Activated CD4-positive, alpha-beta T cell treated with anti-CD3 and anti-CD28 coated beads, Interleukin-2, amount 10 ng/mL, durations not matched to agents 24 days and 14 days (primary cell): ENCODE results near the gene TEX2. TPM values are rescaled to one million over a fixed set of nuclear protein-coding genes. Genes with fewer than 3 reads are reported as not detected.
A peak's percentile ranks its signal among the peaks of the same experiment; 100 is the strongest.
"Not testable (repeated sequence)": the region's sequence is repeated elsewhere in the genome, so short reads cannot be mapped to it uniquely, and the experiment has no call there.

Experiments used
- DNase-seq: peaks from one replicate; pipeline ENCODE4 v3.0.0; 2022
- H3K27ac Mint-ChIP-seq: one replicate; pipeline ENCODE4 v1.8.0; 2022; ENCODE audit warnings: mild to moderate bottlenecking, mixed read lengths
- H3K27me3 Mint-ChIP-seq: one replicate; pipeline ENCODE4 v1.8.0; 2022; ENCODE audit warnings: mixed read lengths
- H3K36me3 Mint-ChIP-seq: one replicate; pipeline ENCODE4 v1.8.0; 2022; ENCODE audit warnings: low read depth, mild to moderate bottlenecking, mixed read lengths
- H3K4me1 Mint-ChIP-seq: one replicate; pipeline ENCODE4 v1.8.0; 2021; ENCODE audit warnings: mixed read lengths
- H3K4me3 Mint-ChIP-seq: one replicate; pipeline ENCODE4 v1.8.0; 2022; ENCODE audit warnings: mild to moderate bottlenecking, moderate library complexity, mixed read lengths
- H3K9me3 Mint-ChIP-seq: one replicate; pipeline ENCODE4 v1.8.0; 2021; ENCODE audit warnings: mixed read lengths
- intact Hi-C: fragments of 100-400 bp; cut with micrococcal nuclease; formaldehyde crosslinking; loops from one replicate; pipeline ENCODE4 v1.15.1; 2023
- total RNA-seq: library from RNA; stranded (reverse); gene quantifications from 2 replicates; pipeline ENCODE4 v1.2.3, GENCODE V29; 2022

Gene TEX2
- total RNA-seq, 1 donor from 2014 or later = 22.2 TPM

GRCh38 chr17:64126918-64127317, 136.1 kb downstream of the TEX2 start:
- no peaks in the 10 kb centered on the region for H3K9me3 Mint-ChIP-seq
- H3K27ac Mint-ChIP-seq = no peak overlapping the region
- intact Hi-C loops = no loop called here
- H3K27me3 Mint-ChIP-seq = no peaks in the 10 kb centered on the region
- H3K4me1 Mint-ChIP-seq = peaks cover 66% of the 10 kb centered on the region
- H3K36me3 Mint-ChIP-seq = peaks cover 57% of the 10 kb centered on the region
- no peak for DNase-seq
- H3K4me3 Mint-ChIP-seq = peak overlapping the region; percentile 82

DNA sequence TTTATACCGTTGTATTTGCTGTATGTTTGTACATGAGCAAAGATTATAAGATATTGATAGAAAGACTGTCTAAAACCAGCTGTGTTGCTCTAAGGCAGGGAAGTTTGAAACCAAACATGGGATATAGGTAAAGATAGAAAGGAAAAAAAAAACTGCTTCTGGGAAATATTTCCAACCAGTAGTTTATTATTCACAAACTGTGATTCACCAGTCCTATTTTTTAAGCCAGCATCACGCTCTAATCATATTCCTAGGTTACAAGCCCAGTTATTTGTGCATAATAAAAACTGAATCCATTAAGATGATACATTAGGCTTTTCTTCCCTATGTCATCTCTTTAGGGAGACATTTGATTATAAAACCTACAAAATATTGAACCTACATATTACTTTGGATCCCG, 137.1 kb downstream of the TEX2 start:
- no peaks in the 10 kb centered on the region for H3K9me3 Mint-ChIP-seq
- H3K4me3 Mint-ChIP-seq = peak overlapping the region; percentile 82
- peaks cover 65% of the 10 kb centered on the region for H3K4me1 Mint-ChIP-seq
- DNase-seq = no peak
- intact Hi-C loops = no loop called here
- H3K36me3 Mint-ChIP-seq = peaks cover 65% of the 10 kb centered on the region
- no peak overlapping the region for H3K27ac Mint-ChIP-seq
- no peaks in the 10 kb centered on the region for H3K27me3 Mint-ChIP-seq

DNA sequence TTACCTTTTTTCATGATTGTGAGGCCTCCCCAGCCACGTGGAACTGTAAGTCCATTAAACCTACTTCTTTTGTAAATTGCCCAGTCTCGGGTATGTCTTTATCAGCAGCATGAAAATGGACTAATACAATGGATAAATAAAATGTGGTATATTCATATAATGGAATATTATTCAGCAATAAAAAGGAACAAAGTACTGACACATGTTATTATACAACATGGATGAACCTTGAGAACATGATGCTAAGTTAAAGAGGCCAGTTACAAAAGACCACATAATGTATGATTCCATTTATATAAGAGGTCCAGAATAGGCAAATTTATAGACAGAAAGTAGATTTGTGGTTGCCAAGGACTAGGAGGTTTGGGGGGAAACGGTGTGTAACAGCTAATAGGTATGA, 138.5 kb downstream of the TEX2 start:
- H3K4me3 Mint-ChIP-seq = no peak overlapping the region
- H3K27me3 Mint-ChIP-seq = no peaks in the 10 kb centered on the region
- DNase-seq = no peak
- H3K27ac Mint-ChIP-seq = no peak overlapping the region
- no peaks in the 10 kb centered on the region for H3K9me3 Mint-ChIP-seq
- peaks cover 71% of the 10 kb centered on the region for H3K36me3 Mint-ChIP-seq
- intact Hi-C loops = no loop called here
- H3K4me1 Mint-ChIP-seq = peaks cover 69% of the 10 kb centered on the region

GRCh38 chr17:64123114-64123513, 139.9 kb downstream of the TEX2 start:
- no peaks in the 10 kb centered on the region for H3K27me3 Mint-ChIP-seq
- H3K4me1 Mint-ChIP-seq = peaks cover 66% of the 10 kb centered on the region
- H3K36me3 Mint-ChIP-seq = peaks cover 64% of the 10 kb centered on the region
- no peak overlapping the region for H3K4me3 Mint-ChIP-seq
- no peak overlapping the region for H3K27ac Mint-ChIP-seq
- no peak for DNase-seq
- H3K9me3 Mint-ChIP-seq = no peaks in the 10 kb centered on the region
- intact Hi-C loops = no loop called here

DNA sequence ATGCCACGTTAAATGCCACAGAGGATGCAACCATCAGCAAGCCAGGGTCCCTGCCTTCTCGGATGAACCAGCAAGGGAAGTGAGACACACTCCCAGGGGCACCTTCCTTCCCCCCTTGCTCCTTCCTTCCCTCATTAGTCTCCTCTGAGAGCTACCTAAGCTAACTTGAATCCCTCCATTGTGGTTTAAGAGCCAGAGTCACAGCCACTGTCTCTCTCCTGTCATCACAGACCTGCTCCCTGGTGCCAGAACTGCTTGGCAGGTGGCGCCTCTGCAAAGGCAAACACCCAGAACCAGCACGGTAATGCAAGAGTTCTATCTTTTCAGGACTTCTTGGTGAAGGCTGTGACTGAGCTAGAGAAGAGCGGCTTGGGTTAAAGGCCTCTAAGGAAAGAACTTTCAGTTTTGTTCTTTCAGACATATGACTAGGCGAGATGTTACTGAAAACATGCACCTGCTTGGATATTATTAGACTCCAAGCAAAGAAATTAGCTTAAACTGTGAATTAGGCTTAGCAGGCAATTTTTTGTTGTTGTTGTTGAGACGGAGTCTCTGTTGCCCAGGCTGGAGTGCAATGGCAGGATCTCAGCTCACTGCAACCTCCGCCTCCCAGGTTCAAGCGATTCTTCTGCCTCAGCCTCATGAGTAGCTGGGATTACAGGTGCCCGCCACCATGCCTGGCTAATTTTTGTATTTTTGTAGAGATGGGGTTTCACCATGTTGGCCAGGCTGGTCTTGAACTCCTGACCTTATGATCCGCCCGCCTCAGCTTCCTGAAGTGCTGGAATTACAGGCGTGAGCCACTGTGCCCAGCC, 141.9 kb downstream of the TEX2 start:
- H3K4me1 Mint-ChIP-seq = peaks cover 65% of the 10 kb centered on the region
- H3K27me3 Mint-ChIP-seq, H3K9me3 Mint-ChIP-seq: not testable (repeated sequence)
- peaks cover 57% of the 10 kb centered on the region for H3K36me3 Mint-ChIP-seq
- intact Hi-C loops = loop anchor here (1.0 to 2.0 kb wide), 2 partner anchors 9 to 60 kb away; partner anchors contain the start of gene ERN1
- peak overlapping the region; percentile 74 for H3K4me3 Mint-ChIP-seq
- peak; percentile 82 for DNase-seq
- peak overlapping the region; percentile 95 for H3K27ac Mint-ChIP-seq

DNA sequence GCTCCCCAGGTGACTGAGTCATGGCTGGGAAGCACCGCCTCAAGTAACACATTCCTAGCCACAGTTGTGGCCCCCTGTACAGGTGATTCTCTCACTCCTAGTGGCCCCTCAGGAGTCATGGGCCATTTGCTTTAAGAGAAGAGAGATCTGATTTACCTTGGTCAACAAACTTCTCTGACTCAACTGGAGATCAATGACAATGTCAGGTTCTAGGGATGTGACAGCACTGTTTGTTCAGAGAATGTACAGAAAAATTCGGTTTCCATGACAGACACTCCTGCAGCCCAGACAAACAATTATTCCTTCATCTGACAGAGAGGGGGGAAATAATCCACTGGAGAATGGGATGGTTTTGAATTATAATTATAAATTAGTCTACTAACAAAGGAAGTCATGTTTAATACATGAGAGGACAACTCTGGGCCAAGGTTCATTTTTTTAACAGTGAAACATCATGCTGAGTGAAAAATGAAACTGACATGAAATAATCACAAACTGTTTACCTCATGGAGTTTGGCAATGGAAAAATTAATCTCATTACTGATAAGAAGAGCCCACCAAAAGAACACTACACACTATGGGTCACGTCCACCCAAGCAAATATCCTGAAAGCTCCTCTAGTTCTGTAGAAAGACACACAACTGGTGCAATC, 142.8 kb downstream of the TEX2 start:
- Mint-ChIP-seq H3K36me3 (peaks cover 57% of the 10 kb centered on the region), H3K9me3 (no peaks in the 10 kb centered on the region), H3K4me1 (peaks cover 67% of the 10 kb centered on the region), H3K27me3 (no peaks in the 10 kb centered on the region), H3K4me3 (peak overlapping the region; percentile 74), H3K27ac (peak overlapping the region; percentile 95)
- no peak for DNase-seq
- intact Hi-C loops = loop anchor here (1.0 to 2.0 kb wide), 2 partner anchors 10 to 59 kb away; partner anchors contain the start of gene ERN1

DNA sequence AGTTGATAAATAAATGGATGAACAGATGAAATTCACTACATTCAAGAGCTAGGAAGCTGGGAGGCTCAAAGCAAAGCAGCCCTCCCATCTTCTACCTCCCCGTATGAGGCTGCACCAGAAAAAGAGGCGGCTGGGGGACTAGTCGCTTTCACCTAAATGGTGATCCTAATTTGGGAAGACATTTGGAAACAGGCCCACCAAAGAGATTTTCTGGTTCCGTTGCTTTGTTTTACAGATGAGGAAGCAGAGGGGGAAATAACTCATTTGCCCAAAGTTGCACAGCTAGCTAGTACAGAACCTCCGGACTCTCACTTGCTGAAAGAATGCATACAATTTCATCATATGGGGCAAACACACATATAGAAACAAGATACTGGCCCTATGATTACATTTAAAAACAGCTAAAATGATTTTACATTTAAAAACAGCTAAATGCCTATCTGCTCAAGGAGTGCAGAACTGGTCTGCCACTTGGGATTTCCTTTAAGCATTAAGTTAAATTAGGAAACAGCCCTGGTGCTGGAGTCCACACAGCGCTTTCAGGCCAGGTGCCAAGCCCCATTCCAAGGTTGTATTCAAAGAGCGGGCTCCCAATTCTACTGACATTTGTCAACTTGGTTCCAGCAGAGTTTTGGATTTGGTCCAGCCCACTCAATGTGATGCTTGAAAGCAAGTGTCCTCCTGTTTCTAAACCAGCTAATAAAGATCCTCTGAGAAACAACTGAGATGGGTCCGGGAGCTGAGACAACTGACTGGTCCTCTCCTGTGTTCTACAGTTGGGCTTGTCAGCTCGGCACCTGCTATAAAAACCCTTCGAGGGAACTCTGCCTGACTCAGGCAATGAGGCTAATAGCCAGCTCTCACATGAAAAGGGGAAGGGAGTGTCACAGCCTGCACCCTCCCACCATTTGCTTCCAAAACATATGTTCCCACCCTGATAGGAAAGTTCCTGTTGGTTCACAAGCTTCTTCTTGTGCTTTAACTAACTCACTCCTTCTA, 144.8 kb downstream of the TEX2 start:
- Mint-ChIP-seq H3K36me3 (peaks cover 52% of the 10 kb centered on the region), H3K9me3 (no peaks in the 10 kb centered on the region), H3K4me3 (no peak overlapping the region), H3K27me3 (no peaks in the 10 kb centered on the region), H3K4me1 (peaks cover 66% of the 10 kb centered on the region), H3K27ac (peak overlapping the region; percentile 41)
- no peak for DNase-seq
- intact Hi-C loops = no loop called here

DNA sequence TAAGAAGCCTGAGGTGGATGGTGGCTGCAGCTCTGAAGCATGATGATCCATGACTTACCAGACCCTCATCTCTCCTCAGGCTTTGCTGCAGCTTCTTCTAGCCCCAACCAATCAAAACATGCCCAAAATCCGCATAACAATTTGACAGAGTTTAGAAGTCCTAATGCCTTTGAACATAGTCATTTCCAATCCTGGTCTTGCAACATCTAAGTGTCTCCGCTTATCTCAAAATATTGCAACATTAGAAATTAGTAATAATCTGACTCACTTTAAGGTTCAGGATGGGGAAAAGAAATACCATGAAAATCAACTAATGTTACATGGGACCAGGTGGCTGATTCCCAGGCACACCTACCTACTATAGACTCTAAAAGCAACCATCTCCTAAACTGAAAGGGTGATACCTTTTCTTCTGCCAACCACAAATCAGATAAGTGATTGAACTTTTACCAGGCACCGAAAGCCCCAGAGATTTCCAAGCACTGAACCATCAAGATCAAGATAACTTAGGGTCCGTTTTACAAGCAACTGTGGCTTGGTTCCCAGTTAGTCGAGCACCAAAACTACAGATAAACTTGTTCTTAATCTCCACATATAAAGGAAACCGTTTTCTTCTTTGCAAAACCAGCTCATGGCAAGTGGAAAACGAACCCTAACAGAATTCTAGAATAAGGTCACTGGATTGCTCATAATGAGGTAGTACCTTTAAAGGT, 147.1 kb downstream of the TEX2 start:
- H3K4me3 Mint-ChIP-seq = peak overlapping the region; percentile 59
- no peaks in the 10 kb centered on the region for H3K9me3 Mint-ChIP-seq
- no peak for DNase-seq
- intact Hi-C loops = loop anchor here (1.0 kb wide), 3 partner anchors 14 to 34 kb away; partner anchors contain the start of gene ERN1
- H3K27me3 Mint-ChIP-seq = no peaks in the 10 kb centered on the region
- H3K4me1 Mint-ChIP-seq = peaks cover 56% of the 10 kb centered on the region
- peak overlapping the region; percentile 79 for H3K27ac Mint-ChIP-seq
- H3K36me3 Mint-ChIP-seq = peaks cover 47% of the 10 kb centered on the region

DNA sequence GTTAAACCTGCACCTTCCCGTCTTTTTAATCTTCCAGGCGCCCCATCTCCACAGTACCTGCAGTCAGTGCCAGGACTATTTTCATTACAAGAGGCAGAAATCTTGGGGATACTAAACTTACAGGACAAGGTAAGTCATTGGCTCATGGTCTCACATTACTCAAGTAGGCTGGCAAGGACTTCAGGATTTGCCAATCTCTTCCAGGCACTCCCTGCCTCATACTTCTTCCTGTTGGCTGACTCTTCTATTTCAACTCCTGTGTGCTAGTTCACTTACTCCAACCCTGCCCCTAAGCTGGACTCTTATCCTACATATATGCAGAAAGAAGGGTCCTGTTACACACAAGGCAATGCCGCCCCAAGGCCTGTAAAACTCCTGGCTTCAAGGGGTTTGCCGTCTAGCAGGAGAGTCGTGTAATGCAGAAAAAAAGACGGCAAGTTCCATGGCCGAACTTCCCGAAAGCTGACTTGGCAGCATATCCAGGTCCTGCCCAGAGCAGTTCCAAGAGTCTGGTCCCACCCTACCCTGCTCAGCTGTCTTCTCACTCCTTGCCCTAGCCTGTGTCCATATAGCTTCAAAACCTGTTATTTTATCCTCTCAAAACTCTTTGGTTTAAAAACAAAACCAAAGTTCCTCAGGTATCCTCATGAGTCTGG, 147.9 kb downstream of the TEX2 start:
- H3K36me3 Mint-ChIP-seq = peaks cover 48% of the 10 kb centered on the region
- DNase-seq = no peak
- intact Hi-C loops = no loop called here
- peaks cover 51% of the 10 kb centered on the region for H3K4me1 Mint-ChIP-seq
- H3K4me3 Mint-ChIP-seq = peak overlapping the region; percentile 59
- H3K27me3 Mint-ChIP-seq = no peaks in the 10 kb centered on the region
- peak overlapping the region; percentile 79 for H3K27ac Mint-ChIP-seq
- H3K9me3 Mint-ChIP-seq = no peaks in the 10 kb centered on the region

- Mint-ChIP-seq H3K36me3 (peaks cover 52% of the 10 kb centered on the region), H3K4me3 (no peak overlapping the region), H3K9me3 (no peaks in the 10 kb centered on the region), H3K4me1 (peaks cover 54% of the 10 kb centered on the region), H3K27me3 (no peaks in the 10 kb centered on the region), H3K27ac (no peak overlapping the region)
- no peak for DNase-seq
- intact Hi-C loops = no loop called here
These were observed 150.1 kb downstream of the TEX2 start for GRCh38 chr17:64113006-64113405.

DNA sequence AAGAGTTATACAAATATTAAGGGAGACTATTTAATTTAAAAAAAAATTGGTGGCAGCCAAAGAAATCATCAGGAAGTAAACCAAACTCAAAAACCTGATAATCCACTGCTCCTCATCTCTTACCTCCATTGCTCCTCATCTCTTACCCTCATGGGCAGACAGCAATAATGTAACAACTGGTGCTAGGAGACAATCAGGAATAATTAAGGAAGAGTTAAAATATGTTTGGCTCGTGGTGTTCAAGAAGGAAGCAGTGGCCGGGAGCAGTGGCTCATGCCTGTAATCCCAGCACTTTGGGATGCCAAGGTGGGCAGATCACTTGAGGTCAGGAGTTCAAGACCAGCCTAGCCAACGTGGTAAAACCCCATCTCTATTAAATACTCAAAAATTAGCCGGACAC, 151.2 kb downstream of the TEX2 start:
- H3K27ac Mint-ChIP-seq = no peak overlapping the region
- H3K36me3 Mint-ChIP-seq = peaks cover 47% of the 10 kb centered on the region
- DNase-seq = no peak
- H3K4me3 Mint-ChIP-seq = no peak overlapping the region
- no peaks in the 10 kb centered on the region for H3K27me3 Mint-ChIP-seq
- H3K4me1 Mint-ChIP-seq = peaks cover 55% of the 10 kb centered on the region
- no peaks in the 10 kb centered on the region for H3K9me3 Mint-ChIP-seq
- intact Hi-C loops = no loop called here

- intact Hi-C loops = no loop called here
- Mint-ChIP-seq H3K36me3 (peaks cover 40% of the 10 kb centered on the region), H3K4me3 (no peak overlapping the region), H3K4me1 (peaks cover 55% of the 10 kb centered on the region), H3K9me3 (no peaks in the 10 kb centered on the region), H3K27ac (peak overlapping the region; percentile 54), H3K27me3 (no peaks in the 10 kb centered on the region)
- no peak for DNase-seq
These were observed 152.5 kb downstream of the TEX2 start for GRCh38 chr17:64110379-64111152.
